K562 (cell line): ENCODE data around the gene MMAB. TPM values are rescaled to one million over a fixed set of nuclear protein-coding genes. Genes with fewer than 3 reads are reported as not detected.

Source experiments
- ATAC-seq: fragments of 200-7000 bp; cut with Tn5 transposase; 3 replicates; pipeline ENCODE4 v1.9.1; 2020; ENCODE audit warnings: moderate library complexity
- BruUV-seq: library from RNA; stranded (reverse); fragments of 400-500 nt; replicated peaks from 2 replicates; lab custom pipeline; 2021; lab: Mats Ljungman, UMichigan
- CTCF ChIA-PET: fragments of 300-600 bp; formaldehyde crosslinking; extraction: SDS; loops from one replicate; lab custom pipeline; 2021; ENCODE audit warnings: low intra/inter-chr PET ratio; lab: Yijun Ruan, JAX
- POLR2A ChIA-PET: fragments of 300-600, 350-650 bp; sonication (Branson Sonifier 250); formaldehyde crosslinking; extraction: SDS; loops from one replicate; lab custom pipeline; 2021; ENCODE audit warnings: antibody characterized with exemption, inconsistent platforms; lab: Yijun Ruan, JAX
- DNase-seq, 4 experiments: peaks; one replicate each; pipeline versions ENCODE4 v3.0.0 to v3.0.0-alpha.2; 2011 to 2018; ENCODE audit warnings: low spot score in 3 of 4, mixed read lengths in 3 of 4; ENCODE audit errors: extremely low read depth in 1 of 4
- FAIRE-seq: peaks from 2 replicates; lab custom pipeline; 2011; peaks lifted over from hg19 to GRCh38; lab: Jason Lieb, UNC
- H2AFZ ChIP-seq: 2 replicates; pipeline ENCODE4 v1.6.0; 2011; ENCODE audit warnings: low read depth, low read length, control low read depth, inconsistent platforms
- H3K27ac ChIP-seq: fragments of 200-600 bp; 3 replicates; pipeline ENCODE4 v1.8.0; 2011; ENCODE audit warnings: low read depth, mild to moderate bottlenecking, control low read depth, inconsistent platforms, low read length, moderate library complexity, mixed read lengths; ENCODE audit errors: extremely low read depth
- H3K27me3 ChIP-seq, 2 experiments: fragments of 300-600 bp in 1 of 2; 2 replicates in 1 of 2; 3 replicates in 1 of 2; pipeline versions ENCODE4 v1.6.0 to v1.8.0; 2011; ENCODE audit warnings: inconsistent platforms in 2 of 2, low read length in 2 of 2, mild to moderate bottlenecking in 1 of 2, mixed read lengths in 1 of 2, moderate library complexity in 1 of 2; ENCODE audit not compliant: control insufficient read depth in 2 of 2, insufficient read depth in 2 of 2
- H3K36me3 ChIP-seq: fragments of 300-600 bp; 3 replicates; pipeline ENCODE4 v1.8.0; 2011; ENCODE audit warnings: mild to moderate bottlenecking, low read length, inconsistent platforms; ENCODE audit not compliant: control insufficient read depth, insufficient read depth
- H3K4me1 ChIP-seq, 2 experiments: fragments of 200-600 bp in 1 of 2; replicated peaks in 1 of 2; 2 replicates in 1 of 2; 3 replicates in 1 of 2; pipeline versions ENCODE4 v1.5.1 to v1.8.0; 2011; ENCODE audit warnings: inconsistent platforms in 2 of 2, low read length in 2 of 2, mild to moderate bottlenecking in 1 of 2, mixed read lengths in 1 of 2, moderate library complexity in 1 of 2; ENCODE audit not compliant: control insufficient read depth in 2 of 2, insufficient read depth in 2 of 2
- H3K4me2 ChIP-seq: 2 replicates; pipeline ENCODE4 v1.6.1; 2011; ENCODE audit warnings: low read length, control low read depth, inconsistent platforms, mixed read lengths; ENCODE audit not compliant: insufficient read depth
- H3K4me3 ChIP-seq: fragments of 200-600 bp; sonication (generic), shearing (Covaris generic); 2 replicates; pipeline ENCODE4 v1.5.1; 2016; ENCODE audit warnings: control low read depth, inconsistent platforms
- H3K79me2 ChIP-seq: fragments of 200-600 bp; 3 replicates; pipeline ENCODE4 v1.8.0; 2011; ENCODE audit warnings: low read length, inconsistent platforms; ENCODE audit not compliant: control insufficient read depth, insufficient read depth
- H3K9ac ChIP-seq, 2 experiments: 2 replicates each; pipeline versions ENCODE4 v1.6.0 to v1.6.1; 2011; ENCODE audit warnings: low read depth in 2 of 2, low read length in 2 of 2, control low read depth in 1 of 2, inconsistent platforms in 1 of 2, mild to moderate bottlenecking in 1 of 2, mixed read lengths in 1 of 2; ENCODE audit not compliant: insufficient read depth in 1 of 2
- H3K9me1 ChIP-seq: one replicate; pipeline ENCODE4 v1.6.0; 2011; ENCODE audit warnings: inconsistent platforms, mild to moderate bottlenecking, low read length, moderate library complexity; ENCODE audit not compliant: control insufficient read depth, insufficient read depth
- H3K9me3 ChIP-seq: replicated peaks from 2 replicates; pipeline ENCODE4 v1.5.1; 2011; ENCODE audit warnings: low read depth, low read length, inconsistent platforms; ENCODE audit not compliant: control insufficient read depth, insufficient read depth
- H4K20me1 ChIP-seq: replicated peaks from 2 replicates; pipeline ENCODE4 v1.6.1; 2011; ENCODE audit warnings: low read length, inconsistent platforms, mixed read lengths; ENCODE audit not compliant: control insufficient read depth, insufficient read depth
- EGR1 ChIP-seq: fragments of 450-650 bp; conservative IDR thresholded peaks from 2 replicates; pipeline ENCODE4 v1.6.1; 2017; ENCODE audit warnings: mild to moderate bottlenecking
- EP300 ChIP-seq: IDR thresholded peaks from 2 replicates; pipeline ENCODE4 v1.6.1; 2012; ENCODE audit warnings: low read length, improper control_type of control experiment
- GTF2B ChIP-seq: IDR thresholded peaks from 2 replicates; pipeline ENCODE4 v1.6.1; 2011; ENCODE audit not compliant: insufficient read length; ENCODE audit errors: extremely low read depth
- IRF9 ChIP-seq: fragments of 450-650 bp; IDR thresholded peaks from 2 replicates; pipeline ENCODE4 v1.6.1; 2016; ENCODE audit warnings: missing biosample characterization, missing genetic modification characterization
- JUNB ChIP-seq: fragments of 450-650 bp; formaldehyde crosslinking; conservative IDR thresholded peaks from 2 replicates; pipeline ENCODE4 v1.4.0; 2020; ENCODE audit warnings: mild to moderate bottlenecking
- KAT2B ChIP-seq: IDR thresholded peaks from one replicate; pipeline ENCODE4 v1.6.1; 2012; ENCODE audit warnings: low read depth, mild to moderate bottlenecking, control low read depth, inconsistent platforms, low read length, moderate library complexity
- MCM5 ChIP-seq: fragments of 450-650 bp; IDR thresholded peaks from 2 replicates; pipeline ENCODE4 v1.6.1; 2016; ENCODE audit warnings: low read depth
- MED1 ChIP-seq: sonication (generic); formaldehyde crosslinking; IDR thresholded peaks from 2 replicates; pipeline ENCODE4 v1.8.1; 2023; ENCODE audit warnings: missing genetic modification reagents, borderline replicate concordance
- MNT ChIP-seq, 2 experiments: fragments of 450-650 bp; conservative IDR thresholded peaks; 2 replicates each; pipeline ENCODE4 v1.6.1; 2017; ENCODE audit warnings: mild to moderate bottlenecking in 2 of 2, moderate library complexity in 2 of 2
- PHTF2 ChIP-seq: fragments of 250-450 bp; sonication (Bioruptor Pico); IDR thresholded peaks from 2 replicates; pipeline ENCODE4 v1.5.0; 2021; ENCODE audit warnings: mild to moderate bottlenecking
- RFX5 ChIP-seq: IDR thresholded peaks from 2 replicates; pipeline ENCODE4 v1.6.1; 2011; ENCODE audit warnings: low read depth, mild to moderate bottlenecking, improper control_type of control experiment, low read length
- SMAD2 ChIP-seq: fragments of 150-350 bp; IDR thresholded peaks from 2 replicates; pipeline ENCODE4 v1.6.1; 2014; ENCODE audit warnings: low read depth, mild to moderate bottlenecking, low read length
- TAF15 ChIP-seq: fragments of 200-400 bp; formaldehyde crosslinking; IDR thresholded peaks from 2 replicates; pipeline ENCODE4 v1.6.1; 2017; ENCODE audit warnings: mild to moderate bottlenecking, low read depth, low read length, moderate library complexity
- TCF7 ChIP-seq: sonication (generic); IDR thresholded peaks from 2 replicates; pipeline ENCODE4 v1.6.1; 2016; ENCODE audit warnings: antibody characterized with exemption, borderline replicate concordance
- XRCC5 ChIP-seq: fragments of 200-400 bp; formaldehyde crosslinking; IDR thresholded peaks from 2 replicates; pipeline ENCODE4 v1.6.1; 2017; ENCODE audit warnings: low read depth, mild to moderate bottlenecking, low read length
- ZFP91 ChIP-seq: sonication (generic); formaldehyde crosslinking; IDR thresholded peaks from 2 replicates; pipeline ENCODE4 v1.8.0; 2022; ENCODE audit warnings: mild to moderate bottlenecking, missing genetic modification reagents
- ZNF551 ChIP-seq: fragments of 250-450 bp; sonication (Bioruptor Pico); IDR thresholded peaks from 2 replicates; pipeline ENCODE4 v1.5.0; 2021; ENCODE audit warnings: mild to moderate bottlenecking, moderate library complexity
- ZNF644 ChIP-seq: fragments of 200-800 bp; sonication (Bioruptor generic); IDR thresholded peaks from 2 replicates; pipeline ENCODE4 v1.6.1; 2016; ENCODE audit warnings: low read depth, missing genetic modification characterization, missing compliant biosample characterization
- WGBS: fragments of 100-300 bp; shearing (Covaris generic); methylation state at CpG from one replicate; pipeline ENCODE4 v1.1.6; 2016; ENCODE audit warnings: low coverage, mixed read lengths; ENCODE audit not compliant: insufficient coverage; ENCODE audit errors: missing lambda C conversion rate; 5-methylcytosine and 5-hydroxymethylcytosine counted together
- in situ Hi-C: fragments of 300-500 bp; cut with MboI; formaldehyde crosslinking; loops from 4 replicates; pipeline ENCODE4 v1.15.0; 2018; ENCODE audit warnings: inconsistent platforms, mixed read lengths
- intact Hi-C: fragments of 100-400 bp; cut with micrococcal nuclease; formaldehyde crosslinking; loops from 2 replicates; pipeline ENCODE4 v1.14.2; 2022
- polyA plus RNA-seq, 8 experiments: library from polyadenylated mRNA; depleted of rRNA in 4 of 8; stranded (reverse) in 5 of 8; unstranded in 3 of 8; fragments of >200 nt; fragmentation: Nextera tagmentation in 2 of 8; fragmentation: Illumina TruSeq in 1 of 8; extraction: Ambion mirVana in 2 of 8; extraction: Trizol in 1 of 8; gene quantifications; 2 replicates each; pipeline versions ENCODE4 v1.2.1 to v1.2.3, GENCODE V29; 2011 to 2014; ENCODE audit warnings: inconsistent platforms in 1 of 8, missing spikeins in 1 of 8
- total RNA-seq, 7 experiments: library from RNA; depleted of rRNA in 6 of 7; stranded (reverse); fragments of >200 nt in 6 of 7; fragmentation: Illumina TruSeq in 2 of 7; extraction: Trizol in 2 of 7; gene quantifications; 2 replicates each; pipeline versions ENCODE4 v1.2.1 to v1.2.3, GENCODE V29; 2011 to 2021; ENCODE audit warnings: low replicate concordance in 1 of 7

Gene MMAB
- total and polyA plus RNA-seq, 9 of the 15 experiments (the other 6 are each of a cell fraction or from before 2014, with no cell fraction given): 9.5 to 76.1 (median 46.2) TPM

GRCh38 chr12:109595321-109595902 lies 22.1 kb upstream of the MMAB start:
- in situ Hi-C loops: no loop called here
- 73% methylated on average over 10 of the region's 10 CpGs for WGBS
- peaks cover 46% of the 10 kb centered on the region; the same call in 2 of the 3 replicates for H3K36me3 ChIP-seq
- FAIRE-seq (no peak), DNase-seq (no peak), ATAC-seq (no peak)
- H4K20me1 ChIP-seq: peaks cover 19% of the 10 kb centered on the region; the same call in 1 of the 2 replicates
- POLR2A ChIA-PET: interaction anchor here (0.6 to 3.5 kb wide), 7 partner anchors 9 to 269 kb away, joined by 3 to 11 read pairs (median 3); partner anchors contain the start of genes MMAB and MVK
- H3K4me3 ChIP-seq: no peak overlapping the region
- H3K27ac ChIP-seq: no peak overlapping the region
- no TSS peak for BruUV-seq
- TF ChIP-seq TAF15: no peak
- TF ChIP-seq KAT2B: no peak
- TF ChIP-seq EGR1: no peak
- no peak for TF ChIP-seq PHTF2 (CRISPR knock-in tag)
- TF ChIP-seq MED1 (CRISPR knock-in tag): no peak
- no peak for TF ChIP-seq EP300
- TF ChIP-seq IRF9 (tag): no peak
- no peak for TF ChIP-seq RFX5
- TF ChIP-seq SMAD2: no peak
- TF ChIP-seq MCM5: no peak
- no peak for TF ChIP-seq ZFP91 (CRISPR knock-in tag)
- no peak for TF ChIP-seq ZNF644 (tag)
- TF ChIP-seq XRCC5: no peak
- TF ChIP-seq JUNB (CRISPR knock-in tag): no peak
- no peak for TF ChIP-seq MNT (conservative IDR thresholded peaks at IDR 0.05)
- no peak for TF ChIP-seq ZNF551
- no peak for TF ChIP-seq GTF2B
- TF ChIP-seq TCF7: no peak
- CTCF ChIA-PET: no interaction called here
- intact Hi-C loops: loop anchor here (10.0 kb wide), 2 partner anchors 81 to 119 kb away; partner anchors contain the start of gene FAM222A
- H3K4me2 ChIP-seq: no peak overlapping the region
- no peaks in the 10 kb centered on the region for H3K79me2 ChIP-seq
- H3K9me1 ChIP-seq: no peaks in the 10 kb centered on the region
- no peak overlapping the region for H3K9ac ChIP-seq
- peaks cover 4 to 18% of the 10 kb centered on the region in 2 experiments; a peak in 3 of 5 replicates for H3K4me1 ChIP-seq
- no peaks in the 10 kb centered on the region for H3K27me3 ChIP-seq
- no peaks in the 10 kb centered on the region for H3K9me3 ChIP-seq
- H2AFZ ChIP-seq: no peak overlapping the region
